Mesendoderm (in vitro differentiated cells): ENCODE data around the gene REST.
"Not testable (repeated sequence)": the region's sequence is repeated elsewhere in the genome, so short reads cannot be mapped to it uniquely, and the experiment has no call there.

Source experiments
- DNase-seq: peaks from one replicate; pipeline ENCODE4 v3.0.0; 2013
- H2AK5ac ChIP-seq: 2 replicates; pipeline ENCODE4 v1.6.1; 2013; ENCODE audit warnings: low read length, inconsistent platforms
- H2BK120ac ChIP-seq: 2 replicates; pipeline ENCODE4 v1.6.1; 2013; ENCODE audit warnings: low read depth, mild to moderate bottlenecking, low read length, moderate library complexity, mixed read lengths
- H2BK15ac ChIP-seq: replicated peaks from 2 replicates; pipeline ENCODE4 v1.6.1; 2013; ENCODE audit warnings: low read depth, mild to moderate bottlenecking, moderate library complexity
- H2BK5ac ChIP-seq: 2 replicates; pipeline ENCODE4 v1.6.1; 2013; ENCODE audit warnings: low read length, inconsistent platforms
- H3K18ac ChIP-seq: 2 replicates; pipeline ENCODE4 v1.6.1; 2013; ENCODE audit warnings: mild to moderate bottlenecking, low read length, mixed read lengths
- H3K23ac ChIP-seq: one replicate; pipeline ENCODE4 v1.6.1; 2013; ENCODE audit warnings: low read length
- H3K27ac ChIP-seq: 2 replicates; pipeline ENCODE4 v1.5.1; 2013; ENCODE audit warnings: low read depth, mild to moderate bottlenecking, inconsistent platforms, low read length, moderate library complexity
- H3K27me3 ChIP-seq: 2 replicates; pipeline ENCODE4 v1.6.1; 2013; ENCODE audit warnings: low read length, control low read depth, mild to moderate bottlenecking, inconsistent platforms; ENCODE audit not compliant: insufficient read depth, poor library complexity
- H3K36me3 ChIP-seq: 2 replicates; pipeline ENCODE4 v1.6.1; 2013; ENCODE audit warnings: low read length, inconsistent platforms; ENCODE audit not compliant: control insufficient read depth, insufficient read depth
- H3K4ac ChIP-seq: one replicate; pipeline ENCODE4 v1.6.1; 2013; ENCODE audit warnings: low read depth, mild to moderate bottlenecking, low read length, moderate library complexity
- H3K4me1 ChIP-seq: 2 replicates; pipeline ENCODE4 v1.6.1; 2013; ENCODE audit warnings: low read depth, low read length, inconsistent platforms; ENCODE audit not compliant: control insufficient read depth
- H3K4me2 ChIP-seq: 2 replicates; pipeline ENCODE4 v1.6.1; 2013; ENCODE audit warnings: low read length
- H3K4me3 ChIP-seq: 2 replicates; pipeline ENCODE4 v1.5.1; 2013; ENCODE audit warnings: mild to moderate bottlenecking, low read length
- H3K56ac ChIP-seq: one replicate; pipeline ENCODE4 v1.6.1; 2013; ENCODE audit warnings: low read length
- H3K79me1 ChIP-seq: 2 replicates; pipeline ENCODE4 v1.6.1; 2013; ENCODE audit warnings: low read length, inconsistent platforms
- H3K79me2 ChIP-seq: 2 replicates; pipeline ENCODE4 v1.6.1; 2013; ENCODE audit warnings: mild to moderate bottlenecking, low read length; ENCODE audit not compliant: control insufficient read depth, insufficient read depth
- H3K9ac ChIP-seq: 2 replicates; pipeline ENCODE4 v1.6.1; 2013; ENCODE audit warnings: low read length, inconsistent platforms
- H4K5ac ChIP-seq: one replicate; pipeline ENCODE4 v1.6.1; 2013; ENCODE audit warnings: low read length
- H4K8ac ChIP-seq: one replicate; pipeline ENCODE4 v1.6.1; 2013; ENCODE audit warnings: low read depth, mild to moderate bottlenecking, control low read depth, low read length, moderate library complexity
- WGBS: extraction: QIAGEN DNeasy Blood & Tissue Kit; methylation state at CpG from one replicate; pipeline ENCODE4 v1.1.7; 2013; ENCODE audit warnings: low lambda C conversion rate, missing lambda C conversion rate; ENCODE audit not compliant: insufficient coverage; ENCODE audit errors: extremely low coverage; 5-methylcytosine and 5-hydroxymethylcytosine counted together

REST gene

DNA sequence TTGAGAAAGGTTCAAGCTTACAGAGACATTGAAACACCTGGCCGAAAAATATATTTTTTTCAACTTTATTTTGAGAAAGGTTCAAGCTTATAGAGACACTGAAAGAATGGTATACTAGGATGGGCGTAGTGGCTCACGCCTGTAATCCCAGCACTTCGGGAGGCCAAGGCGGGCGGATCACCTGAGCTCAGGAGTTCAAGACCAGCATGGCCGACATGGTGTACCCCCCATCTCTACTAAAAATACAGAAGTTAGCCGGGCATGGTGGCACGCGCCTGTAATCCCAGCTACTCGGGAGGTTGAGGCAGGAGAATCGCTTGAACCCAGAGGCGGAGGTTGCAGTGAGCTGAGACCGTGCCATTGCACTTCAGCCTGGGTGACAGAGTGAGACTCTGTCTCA lies 32.1 kb downstream of the REST start:
- H3K79me2 ChIP-seq, H3K36me3 ChIP-seq, H3K9ac ChIP-seq: not testable (repeated sequence)

DNA sequence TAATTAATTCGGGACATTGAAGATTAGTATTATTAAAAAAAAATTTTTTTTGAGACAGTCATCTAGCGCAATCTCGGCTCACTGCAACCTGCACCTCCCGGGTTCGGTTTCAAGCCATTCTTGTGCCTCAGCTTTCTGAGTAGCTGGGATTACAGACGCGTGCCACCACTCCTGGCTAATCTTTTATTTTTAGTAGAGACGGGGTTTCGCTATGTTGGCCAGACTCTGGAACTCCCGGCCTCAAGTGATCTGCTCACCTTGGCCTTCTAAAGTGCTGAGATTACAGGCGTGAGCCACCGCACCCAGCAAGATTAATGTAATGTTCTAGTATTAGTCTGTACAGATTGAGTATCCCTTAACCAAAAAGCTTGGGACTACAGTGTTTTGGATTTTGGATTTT lies 32.7 kb downstream of the REST start:
- no CpG with 5 or more reads among the region's 12 CpGs for WGBS
- Histone ChIP-seq H3K4me2 (no peak overlapping the region), H3K18ac (no peak overlapping the region), H3K36me3 (no peaks in the 10 kb centered on the region), H2AK5ac (no peak overlapping the region), H3K56ac (no peak overlapping the region), H2BK15ac (no peak overlapping the region), H3K9ac (no peak overlapping the region), H2BK120ac (no peak overlapping the region), H3K4ac (no peak overlapping the region), H2BK5ac (no peak overlapping the region), H4K5ac (no peak overlapping the region), H3K79me1 (no peaks in the 10 kb centered on the region), H3K4me3 (no peak overlapping the region), H3K79me2 (no peaks in the 10 kb centered on the region), H4K8ac (no peak overlapping the region), H3K27ac (no peak overlapping the region), H3K27me3 (no peaks in the 10 kb centered on the region), H3K4me1 (no peaks in the 10 kb centered on the region), H3K23ac (no peak overlapping the region)
- DNase-seq = no peak

More for the DNA sequence above, 32.1 kb downstream of the REST start:
- not testable (repeated sequence) for H2BK15ac ChIP-seq, H4K5ac ChIP-seq, H2BK120ac ChIP-seq, H3K56ac ChIP-seq, H2BK5ac ChIP-seq, DNase-seq, H3K4me3 ChIP-seq, H3K27me3 ChIP-seq, H3K79me1 ChIP-seq, H3K4me1 ChIP-seq, H3K4me2 ChIP-seq, H2AK5ac ChIP-seq, H4K8ac ChIP-seq, H3K27ac ChIP-seq, H3K18ac ChIP-seq, H3K4ac ChIP-seq, H3K23ac ChIP-seq
- WGBS = no CpG with 5 or more reads among the region's 14 CpGs

DNA sequence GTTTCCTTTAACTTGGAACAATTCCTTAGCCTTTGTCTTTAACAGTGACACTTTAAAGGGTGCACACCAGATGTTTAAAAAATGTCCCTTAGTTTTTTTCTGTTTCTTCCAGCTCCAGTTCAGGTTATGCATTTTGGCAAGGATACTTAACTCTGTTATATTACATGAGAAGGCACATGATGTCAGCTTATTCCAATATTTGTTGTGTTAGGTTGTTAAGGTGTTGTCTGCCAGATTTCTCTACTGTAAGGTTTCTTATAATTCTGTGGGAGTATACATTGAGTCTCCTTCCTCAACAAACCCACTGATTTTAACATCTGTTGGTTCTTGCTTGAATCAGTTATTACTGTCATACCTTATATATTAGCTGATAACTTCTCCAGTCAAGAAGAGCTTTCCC lies 33.3 kb downstream of the REST start:
- Histone ChIP-seq H3K18ac (no peak overlapping the region), H3K4me3 (no peak overlapping the region), H3K9ac (no peak overlapping the region), H2BK5ac (no peak overlapping the region), H2BK120ac (no peak overlapping the region), H2AK5ac (no peak overlapping the region), H3K36me3 (no peaks in the 10 kb centered on the region), H3K27ac (no peak overlapping the region), H3K56ac (no peak overlapping the region), H3K79me2 (no peaks in the 10 kb centered on the region), H3K4ac (no peak overlapping the region), H4K5ac (no peak overlapping the region), H2BK15ac (no peak overlapping the region), H3K4me1 (no peaks in the 10 kb centered on the region), H4K8ac (no peak overlapping the region), H3K23ac (no peak overlapping the region), H3K27me3 (no peaks in the 10 kb centered on the region), H3K79me1 (no peaks in the 10 kb centered on the region), H3K4me2 (no peak overlapping the region)
- DNase-seq = no peak

DNA sequence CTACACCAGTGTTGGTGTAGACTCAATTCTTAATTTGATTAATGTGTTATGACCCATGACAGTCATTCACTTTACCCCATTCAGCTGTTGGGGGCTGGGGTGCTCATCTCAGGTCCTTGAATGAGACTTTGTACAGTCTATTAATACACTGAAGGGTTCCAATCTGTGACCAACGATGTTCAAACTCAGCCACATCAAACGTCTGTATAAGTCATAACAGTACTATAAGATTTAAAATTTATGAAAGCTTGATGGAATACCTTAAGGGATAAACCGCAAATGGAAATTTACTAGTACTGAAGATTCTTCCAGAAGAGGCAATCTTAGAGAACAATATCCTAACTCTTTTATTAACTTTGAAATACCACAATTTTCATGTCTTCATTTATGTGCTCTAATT lies 33.7 kb downstream of the REST start:
- no peak overlapping the region for H2BK5ac ChIP-seq
- no peak overlapping the region for H2AK5ac ChIP-seq
- H4K5ac ChIP-seq = no peak overlapping the region
- H3K56ac ChIP-seq = no peak overlapping the region
- no peaks in the 10 kb centered on the region for H3K79me2 ChIP-seq
- H2BK120ac ChIP-seq = no peak overlapping the region
- no peak overlapping the region for H3K27ac ChIP-seq
- H3K79me1 ChIP-seq = no peaks in the 10 kb centered on the region
- no peak overlapping the region for H3K23ac ChIP-seq
- no peak overlapping the region for H2BK15ac ChIP-seq
- no peak overlapping the region for H3K9ac ChIP-seq
- H3K4ac ChIP-seq = no peak overlapping the region
- H3K36me3 ChIP-seq = no peaks in the 10 kb centered on the region
- no peak overlapping the region for H4K8ac ChIP-seq
- DNase-seq = no peak
- no peak overlapping the region for H3K4me3 ChIP-seq
- no CpG with 5 or more reads among the region's 3 CpGs for WGBS
- H3K4me2 ChIP-seq = no peak overlapping the region
- no peak overlapping the region for H3K18ac ChIP-seq
- no peaks in the 10 kb centered on the region for H3K4me1 ChIP-seq
- no peaks in the 10 kb centered on the region for H3K27me3 ChIP-seq

DNA sequence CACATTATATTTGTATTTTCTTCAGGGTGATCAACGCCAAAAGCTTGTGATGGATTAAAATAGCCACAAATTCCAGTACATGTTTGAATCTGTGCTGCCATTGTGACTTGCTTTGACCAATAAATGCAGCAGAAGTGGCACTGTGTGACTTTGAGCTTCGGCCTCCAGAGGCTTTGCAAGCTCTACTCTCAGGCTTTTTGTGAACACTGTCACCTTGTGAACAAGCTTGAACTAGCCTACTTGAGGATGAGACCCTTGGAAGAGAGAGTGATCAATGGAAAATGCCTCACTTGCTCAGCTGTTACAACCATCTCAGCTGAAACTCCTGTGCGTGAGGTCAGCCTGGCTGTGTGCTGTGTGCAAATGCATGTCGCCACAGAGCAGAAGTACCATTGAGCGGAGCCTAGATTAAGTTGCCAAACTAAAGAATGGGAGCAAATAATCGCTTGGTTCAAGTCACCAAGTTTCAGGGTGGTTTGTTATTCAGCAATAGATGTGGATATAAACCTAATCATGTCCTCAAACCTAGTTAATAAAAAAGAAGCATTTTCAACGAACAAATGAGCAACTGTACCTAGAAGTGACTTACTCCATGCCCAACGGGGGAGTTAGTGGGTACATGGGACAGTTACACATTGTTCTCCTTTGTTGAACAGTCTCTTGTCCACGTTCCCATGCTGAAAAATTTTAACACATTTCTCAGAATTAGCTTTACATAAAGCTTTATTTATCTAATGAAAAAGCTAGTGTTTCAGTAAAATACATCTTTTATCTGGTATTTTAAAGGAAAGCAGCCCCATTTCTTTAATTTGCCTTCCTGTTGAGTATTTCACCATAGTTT lies 46.2 kb downstream of the REST start:
- no peak overlapping the region for H2BK15ac ChIP-seq
- no peaks in the 10 kb centered on the region for H3K27me3 ChIP-seq
- H4K5ac ChIP-seq = no peak overlapping the region
- DNase-seq = no peak
- H3K4me1 ChIP-seq = no peaks in the 10 kb centered on the region
- H2BK120ac ChIP-seq = no peak overlapping the region
- H3K18ac ChIP-seq = no peak overlapping the region
- H3K23ac ChIP-seq = no peak overlapping the region
- H3K4me3 ChIP-seq = no peak overlapping the region
- no peaks in the 10 kb centered on the region for H3K36me3 ChIP-seq
- H2BK5ac ChIP-seq = no peak overlapping the region
- no peak overlapping the region for H3K56ac ChIP-seq
- no peak overlapping the region for H3K4ac ChIP-seq
- no peak overlapping the region for H3K9ac ChIP-seq
- H3K79me1 ChIP-seq = no peaks in the 10 kb centered on the region
- no CpG with 5 or more reads among the region's 9 CpGs for WGBS
- no peak overlapping the region for H3K27ac ChIP-seq
- H2AK5ac ChIP-seq = no peak overlapping the region
- no peak overlapping the region for H3K4me2 ChIP-seq
- no peak overlapping the region for H4K8ac ChIP-seq
- no peaks in the 10 kb centered on the region for H3K79me2 ChIP-seq

DNA sequence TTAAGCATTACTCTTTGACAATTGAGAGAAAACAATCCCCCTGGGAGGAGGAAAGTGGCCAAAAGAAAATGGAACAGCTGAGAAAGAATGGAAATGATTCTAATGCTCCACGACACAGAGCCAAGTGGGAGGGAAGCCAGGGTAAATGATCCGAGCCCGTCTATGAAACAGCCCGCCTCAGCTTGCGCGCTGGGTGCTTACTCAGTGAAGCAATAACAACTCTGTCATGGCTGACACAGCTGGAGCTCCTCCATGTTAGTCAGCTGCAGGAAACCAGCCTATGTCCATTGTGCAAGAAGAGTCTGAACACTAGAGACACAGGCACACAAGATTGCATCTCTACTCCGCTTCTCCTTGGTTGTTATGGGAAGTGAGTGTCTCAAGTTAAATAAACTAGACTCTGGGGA lies 50.4 kb downstream of the REST start:
- no peak overlapping the region for H3K18ac ChIP-seq
- H3K56ac ChIP-seq = no peak overlapping the region
- H3K27me3 ChIP-seq = no peaks in the 10 kb centered on the region
- no peak for DNase-seq
- no peak overlapping the region for H3K4me3 ChIP-seq
- no peak overlapping the region for H3K27ac ChIP-seq
- no CpG with 5 or more reads among the region's 7 CpGs for WGBS
- no peak overlapping the region for H2BK5ac ChIP-seq
- H3K36me3 ChIP-seq = no peaks in the 10 kb centered on the region
- no peaks in the 10 kb centered on the region for H3K4me1 ChIP-seq
- H3K9ac ChIP-seq = no peak overlapping the region
- no peak overlapping the region for H3K23ac ChIP-seq
- H2BK15ac ChIP-seq = no peak overlapping the region
- H2AK5ac ChIP-seq = no peak overlapping the region
- H4K5ac ChIP-seq = no peak overlapping the region
- H2BK120ac ChIP-seq = no peak overlapping the region
- no peak overlapping the region for H4K8ac ChIP-seq
- no peaks in the 10 kb centered on the region for H3K79me2 ChIP-seq
- H3K4ac ChIP-seq = no peak overlapping the region
- no peaks in the 10 kb centered on the region for H3K79me1 ChIP-seq
- no peak overlapping the region for H3K4me2 ChIP-seq
